H9 (cell line): ENCODE results near the gene RYR1. TPM values are rescaled to one million over a fixed set of nuclear protein-coding genes. Genes with fewer than 3 reads are reported as not detected.
A peak's percentile ranks its signal among the peaks of the same experiment; 100 is the strongest.
"Not testable (repeated sequence)": the region's sequence is repeated elsewhere in the genome, so short reads cannot be mapped to it uniquely, and the experiment has no call there.

ENCODE experiments used
- DNase-seq: peaks from one replicate; pipeline ENCODE4 v3.0.0-alpha.2; 2017
- H2AFZ ChIP-seq: one replicate; pipeline ENCODE4 v1.6.1; 2013; ENCODE audit warnings: mild to moderate bottlenecking, low read length, control low read depth, moderate library complexity
- H2AK5ac ChIP-seq: 2 replicates; pipeline ENCODE4 v1.6.1; 2013; ENCODE audit warnings: low read length, control low read depth, mixed read lengths; ENCODE audit not compliant: insufficient read length
- H2BK120ac ChIP-seq: one replicate; pipeline ENCODE4 v1.6.1; 2013; ENCODE audit warnings: low read depth, mild to moderate bottlenecking, low read length, control low read depth, inconsistent platforms; ENCODE audit not compliant: poor library complexity, severe bottlenecking
- H2BK12ac ChIP-seq: 2 replicates; pipeline ENCODE4 v1.6.1; 2013; ENCODE audit warnings: low read length, control low read depth, mixed read lengths, low read depth; ENCODE audit not compliant: insufficient read length
- H2BK15ac ChIP-seq: 2 replicates; pipeline ENCODE4 v1.6.1; 2013; ENCODE audit warnings: low read depth, low read length, control low read depth
- H2BK20ac ChIP-seq: one replicate; pipeline ENCODE4 v1.6.1; 2013; ENCODE audit warnings: low read depth, mild to moderate bottlenecking, low read length, control low read depth, inconsistent platforms; ENCODE audit not compliant: poor library complexity, severe bottlenecking
- H2BK5ac ChIP-seq: 2 replicates; pipeline ENCODE4 v1.6.1; 2013; ENCODE audit warnings: low read length, control low read depth, mixed read lengths; ENCODE audit not compliant: insufficient read length
- H3K14ac ChIP-seq: 2 replicates; pipeline ENCODE4 v1.6.1; 2013; ENCODE audit warnings: low read length, control low read depth; ENCODE audit not compliant: insufficient read depth
- H3K18ac ChIP-seq: 2 replicates; pipeline ENCODE4 v1.6.1; 2013; ENCODE audit warnings: low read depth, mild to moderate bottlenecking, mixed read lengths, low read length, control low read depth; ENCODE audit not compliant: insufficient read length
- H3K23ac ChIP-seq: 2 replicates; pipeline ENCODE4 v1.6.1; 2013; ENCODE audit warnings: low read length, control low read depth, mixed read lengths, low read depth; ENCODE audit not compliant: insufficient read length
- H3K23me2 ChIP-seq: 2 replicates; pipeline ENCODE4 v1.6.1; 2013; ENCODE audit warnings: low read depth, mild to moderate bottlenecking, mixed read lengths, low read length, control low read depth; ENCODE audit not compliant: insufficient read length, poor library complexity, severe bottlenecking
- H3K27ac ChIP-seq: 2 replicates; pipeline ENCODE4 v1.5.1; 2013; ENCODE audit warnings: low read length, control low read depth, mixed read lengths, low read depth; ENCODE audit not compliant: insufficient read length
- H3K27me3 ChIP-seq: 2 replicates; pipeline ENCODE4 v1.6.1; 2013; ENCODE audit warnings: low read length, control low read depth, inconsistent platforms; ENCODE audit not compliant: insufficient read depth
- H3K4ac ChIP-seq: 2 replicates; pipeline ENCODE4 v1.6.1; 2013; ENCODE audit warnings: low read depth, mild to moderate bottlenecking, control low read depth, inconsistent platforms, low read length, moderate library complexity
- H3K4me1 ChIP-seq: 2 replicates; pipeline ENCODE4 v1.6.1; 2013; ENCODE audit warnings: low read length, control low read depth, inconsistent platforms; ENCODE audit not compliant: insufficient read depth
- H3K4me2 ChIP-seq: 2 replicates; pipeline ENCODE4 v1.6.1; 2013; ENCODE audit warnings: low read length, control low read depth, mixed read lengths; ENCODE audit not compliant: insufficient read length, insufficient read depth
- H3K56ac ChIP-seq: 2 replicates; pipeline ENCODE4 v1.6.1; 2013; ENCODE audit warnings: low read depth, mild to moderate bottlenecking, mixed read lengths, low read length, control low read depth; ENCODE audit not compliant: insufficient read length
- H3K79me1 ChIP-seq: 2 replicates; pipeline ENCODE4 v1.6.1; 2013; ENCODE audit warnings: low read depth, mild to moderate bottlenecking, moderate library complexity, low read length, control low read depth, inconsistent platforms; ENCODE audit not compliant: insufficient read depth, poor library complexity, severe bottlenecking
- H3K79me2 ChIP-seq: 2 replicates; pipeline ENCODE4 v1.6.1; 2013; ENCODE audit warnings: low read length, control low read depth, inconsistent platforms; ENCODE audit not compliant: insufficient read depth
- H3K9ac ChIP-seq: 2 replicates; pipeline ENCODE4 v1.6.1; 2013; ENCODE audit warnings: low read length, control low read depth, mixed read lengths; ENCODE audit not compliant: insufficient read length; ENCODE audit errors: extremely low read depth
- H3K9me3 ChIP-seq: one replicate; pipeline ENCODE4 v1.6.1; 2013; ENCODE audit warnings: low read depth, low read length, inconsistent platforms; ENCODE audit not compliant: control insufficient read depth
- H3T11ph ChIP-seq: one replicate; pipeline ENCODE4 v1.6.1; 2013; ENCODE audit warnings: mild to moderate bottlenecking, low read length, control low read depth, inconsistent platforms
- H4K20me1 ChIP-seq: one replicate; pipeline ENCODE4 v1.6.1; 2013; ENCODE audit not compliant: control insufficient read depth, insufficient read length, insufficient read depth
- H4K5ac ChIP-seq: 2 replicates; pipeline ENCODE4 v1.6.1; 2013; ENCODE audit warnings: low read depth, mild to moderate bottlenecking, mixed read lengths, low read length, control low read depth; ENCODE audit not compliant: insufficient read length
- H4K8ac ChIP-seq: replicated peaks from 2 replicates; pipeline ENCODE4 v1.6.1; 2013; ENCODE audit warnings: low read length, control low read depth, mixed read lengths, low read depth; ENCODE audit not compliant: insufficient read length
- H4K91ac ChIP-seq: 2 replicates; pipeline ENCODE4 v1.6.1; 2013; ENCODE audit warnings: low read depth, mild to moderate bottlenecking, moderate library complexity, mixed read lengths, low read length, control low read depth; ENCODE audit not compliant: insufficient read length
- H3K27ac Mint-ChIP-seq, 3 experiments: 2 replicates in 2 of 3; 3 replicates in 1 of 3; pipeline ENCODE4 v1.8.0; 2020 to 2021; ENCODE audit warnings: mixed read lengths in 3 of 3, mild to moderate bottlenecking in 1 of 3, moderate library complexity in 1 of 3
- H3K27me3 Mint-ChIP-seq: 2 replicates; pipeline ENCODE4 v1.8.0; 2021; ENCODE audit warnings: low read depth, mild to moderate bottlenecking, moderate library complexity, mixed read lengths
- H3K36me3 Mint-ChIP-seq, 3 experiments: 2 replicates in 2 of 3; 3 replicates in 1 of 3; pipeline ENCODE4 v1.8.0; 2020 to 2021; ENCODE audit warnings: low read depth in 3 of 3, mixed read lengths in 3 of 3; ENCODE audit not compliant: insufficient read depth in 1 of 3
- H3K4me1 Mint-ChIP-seq, 2 experiments: 2 replicates each; pipeline ENCODE4 v1.8.0; 2020; ENCODE audit warnings: mixed read lengths in 2 of 2
- H3K4me3 Mint-ChIP-seq, 2 experiments: 2 replicates in 1 of 2; 3 replicates in 1 of 2; pipeline ENCODE4 v1.8.0; 2020 to 2021; ENCODE audit warnings: mild to moderate bottlenecking in 2 of 2, mixed read lengths in 2 of 2, moderate library complexity in 1 of 2
- H3K9me3 Mint-ChIP-seq, 2 experiments: 2 replicates in 1 of 2; 3 replicates in 1 of 2; pipeline ENCODE4 v1.8.0; 2020; ENCODE audit warnings: mild to moderate bottlenecking in 2 of 2, mixed read lengths in 2 of 2, moderate library complexity in 1 of 2
- WGBS: extraction: QIAGEN DNeasy Blood & Tissue Kit; methylation state at CpG from one replicate; pipeline ENCODE4 v1.1.7; 2013; ENCODE audit warnings: missing lambda C conversion rate, low lambda C conversion rate, mixed read lengths; ENCODE audit not compliant: insufficient read length; ENCODE audit errors: extremely low coverage; 5-methylcytosine and 5-hydroxymethylcytosine counted together
- total RNA-seq: library from RNA; stranded (reverse); gene quantifications from 2 replicates; pipeline ENCODE4 v1.2.1, GENCODE V29; 2021
- TF ChIP-seq, protein P1 (sequence below): fragments of 200-600 bp; sonication (generic); conservative IDR thresholded peaks from 3 replicates; pipeline ENCODE4 v1.8.0; 2021; ENCODE audit warnings: antibody characterized with exemption, mild to moderate bottlenecking

RYR1 gene
- total RNA-seq, 1 experiment from 2014 or later: 8.9 TPM

DNA sequence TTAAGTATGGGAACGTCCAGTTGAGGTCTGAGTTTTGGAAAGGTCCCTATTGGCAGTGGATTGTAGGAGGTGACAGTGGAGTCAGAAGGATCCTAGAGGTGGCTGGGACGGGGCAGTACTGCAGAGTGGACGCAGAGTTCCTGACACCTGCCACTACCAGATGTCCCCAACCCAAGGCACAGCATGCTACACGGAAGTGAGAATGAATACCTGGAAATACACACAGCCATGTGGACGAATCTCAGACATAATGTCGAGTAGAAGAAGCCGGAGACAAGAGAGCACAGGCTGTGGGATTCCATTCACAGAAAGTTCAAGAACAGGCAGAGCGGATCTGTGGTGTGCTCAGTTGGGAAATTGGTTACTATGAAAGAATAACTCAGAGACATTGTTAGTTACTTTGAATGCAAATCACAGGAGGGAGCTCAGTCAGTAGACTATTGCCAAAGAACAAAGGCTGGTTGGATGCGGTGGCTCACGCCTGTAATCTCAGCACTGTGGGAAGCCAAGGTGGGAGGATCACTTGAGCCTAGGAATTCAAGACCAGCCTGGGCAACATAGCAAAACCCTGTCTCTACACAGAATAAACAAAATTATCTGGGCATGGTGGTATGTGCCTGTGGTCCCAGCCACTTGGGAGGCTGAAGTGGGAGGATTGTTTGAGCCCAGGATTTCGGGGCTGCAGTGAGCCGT is 37.4 kb downstream of the RYR1 start:
- Histone ChIP-seq H3K9me3 (no peaks in the 10 kb centered on the region), H2BK12ac (no peak overlapping the region), H4K8ac (no peak overlapping the region), H3K18ac (no peak overlapping the region), H2AFZ (no peak overlapping the region), H3K27me3 (no peaks in the 10 kb centered on the region), H3K9ac (no peak overlapping the region), H3K4me1 (no peaks in the 10 kb centered on the region), H2AK5ac (no peak overlapping the region), H3K56ac (no peak overlapping the region), H2BK20ac (no peak overlapping the region), H2BK15ac (no peak overlapping the region), H3K14ac (no peak overlapping the region), H2BK5ac (no peak overlapping the region), H3K23me2 (no peaks in the 10 kb centered on the region), H3K4me2 (no peak overlapping the region), H3K79me1 (no peaks in the 10 kb centered on the region), H4K5ac (no peak overlapping the region), H3T11ph (no peak overlapping the region), H3K23ac (no peak overlapping the region), H3K79me2 (no peaks in the 10 kb centered on the region), H3K4ac (no peak overlapping the region), H4K91ac (no peak overlapping the region), H3K27ac (no peak overlapping the region), H4K20me1 (no peaks in the 10 kb centered on the region), H2BK120ac (no peak overlapping the region)
- H3K27me3 Mint-ChIP-seq: no peaks in the 10 kb centered on the region
- peak overlapping the region in 2 of 3 experiments; percentile 15 to 22; a peak in 3 of 7 replicates for H3K27ac Mint-ChIP-seq
- peaks cover 6 to 7% of the 10 kb centered on the region in 2 experiments for H3K4me1 Mint-ChIP-seq
- H3K9me3 Mint-ChIP-seq: no peaks in the 10 kb centered on the region
- TF ChIP-seq, protein P1, sequence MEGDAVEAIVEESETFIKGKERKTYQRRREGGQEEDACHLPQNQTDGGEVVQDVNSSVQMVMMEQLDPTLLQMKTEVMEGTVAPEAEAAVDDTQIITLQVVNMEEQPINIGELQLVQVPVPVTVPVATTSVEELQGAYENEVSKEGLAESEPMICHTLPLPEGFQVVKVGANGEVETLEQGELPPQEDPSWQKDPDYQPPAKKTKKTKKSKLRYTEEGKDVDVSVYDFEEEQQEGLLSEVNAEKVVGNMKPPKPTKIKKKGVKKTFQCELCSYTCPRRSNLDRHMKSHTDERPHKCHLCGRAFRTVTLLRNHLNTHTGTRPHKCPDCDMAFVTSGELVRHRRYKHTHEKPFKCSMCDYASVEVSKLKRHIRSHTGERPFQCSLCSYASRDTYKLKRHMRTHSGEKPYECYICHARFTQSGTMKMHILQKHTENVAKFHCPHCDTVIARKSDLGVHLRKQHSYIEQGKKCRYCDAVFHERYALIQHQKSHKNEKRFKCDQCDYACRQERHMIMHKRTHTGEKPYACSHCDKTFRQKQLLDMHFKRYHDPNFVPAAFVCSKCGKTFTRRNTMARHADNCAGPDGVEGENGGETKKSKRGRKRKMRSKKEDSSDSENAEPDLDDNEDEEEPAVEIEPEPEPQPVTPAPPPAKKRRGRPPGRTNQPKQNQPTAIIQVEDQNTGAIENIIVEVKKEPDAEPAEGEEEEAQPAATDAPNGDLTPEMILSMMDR: no peak
- peaks cover 8 to 26% (median 23%) of the 10 kb centered on the region in 3 experiments; a peak in 6 of 7 replicates for H3K36me3 Mint-ChIP-seq
- H3K4me3 Mint-ChIP-seq: no peak overlapping the region
- DNase-seq: no peak
- WGBS: no CpG with 5 or more reads among the region's 12 CpGs

DNA sequence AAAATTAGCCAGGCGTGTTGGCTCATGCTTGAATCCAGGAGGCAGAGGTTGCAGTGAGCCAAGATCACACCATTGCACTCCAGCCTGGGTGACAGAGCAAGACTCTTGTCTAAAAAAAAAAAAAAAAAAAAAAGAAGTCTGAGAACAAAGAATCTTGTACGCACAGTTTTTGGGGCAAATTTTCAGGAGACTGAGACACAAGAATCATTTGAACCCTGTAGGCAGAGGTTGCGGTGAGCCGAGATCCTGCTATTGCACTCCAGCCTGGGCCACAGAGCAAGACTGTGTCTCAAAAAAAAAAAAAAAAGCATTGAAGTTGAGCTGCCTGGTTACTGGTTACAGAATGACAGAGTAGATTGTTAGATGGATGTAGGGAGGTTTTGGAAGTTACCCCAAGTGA is 39.2 kb downstream of the RYR1 start:
- not testable (repeated sequence) for H4K5ac ChIP-seq, H2BK120ac ChIP-seq, H3K4me3 Mint-ChIP-seq, H3K27ac ChIP-seq, H3K9me3 ChIP-seq, H4K91ac ChIP-seq, H3K27me3 Mint-ChIP-seq, H3K79me2 ChIP-seq, H3K9ac ChIP-seq, H4K8ac ChIP-seq, H3K27me3 ChIP-seq, H3K56ac ChIP-seq, H3K79me1 ChIP-seq, H2BK12ac ChIP-seq, H3K4me1 Mint-ChIP-seq, H3T11ph ChIP-seq, H2AFZ ChIP-seq, H3K4me2 ChIP-seq, H4K20me1 ChIP-seq, H3K23ac ChIP-seq, H2BK5ac ChIP-seq, H2AK5ac ChIP-seq, H3K4me1 ChIP-seq, H3K14ac ChIP-seq, H3K18ac ChIP-seq, H3K9me3 Mint-ChIP-seq, H2BK15ac ChIP-seq, H3K4ac ChIP-seq, H2BK20ac ChIP-seq, H3K23me2 ChIP-seq, DNase-seq
- Mint-ChIP-seq H3K27ac (peak overlapping the region in 1 of 3 experiments; percentile 7; a peak in 2 of 7 replicates), H3K36me3 (peaks cover 20 to 26% (median 22%) of the 10 kb centered on the region in 3 experiments; a peak in 6 of 7 replicates)
- no CpG with 5 or more reads among the region's 4 CpGs for WGBS
